Liver (tissue), 3 donors: Measurements from ENCODE around the gene TUBA1C.

Source experiments
- ATF3 ChIP-seq: IDR thresholded peaks from 2 replicates; pipeline ENCODE4 v1.6.1; 2016; ENCODE audit warnings: antibody characterized with exemption
- CTCF ChIP-seq: fragments of 150-350 bp; IDR thresholded peaks from 2 replicates; pipeline ENCODE4 v1.5.1; 2017; ENCODE audit warnings: improper control_type of control experiment, low read depth, low read length; ENCODE audit not compliant: missing input control
- FOXA1 ChIP-seq: IDR thresholded peaks from 2 replicates; pipeline ENCODE4 v1.6.1; 2016; ENCODE audit warnings: antibody characterized with exemption
- HNF4A ChIP-seq, 2 donors: conservative IDR thresholded peaks; 2 replicates each; pipeline ENCODE4 v1.6.1; 2016; ENCODE audit warnings: antibody characterized with exemption in 2 of 2, mild to moderate bottlenecking in 2 of 2
- JUND ChIP-seq, 2 donors: IDR thresholded peaks; 2 replicates each; pipeline ENCODE4 v1.6.1; 2016; ENCODE audit warnings: antibody characterized with exemption in 2 of 2
- MAX ChIP-seq: IDR thresholded peaks from 2 replicates; pipeline ENCODE4 v1.6.1; 2016; ENCODE audit warnings: antibody characterized with exemption
- RAD21 ChIP-seq, 2 donors: IDR thresholded peaks; 2 replicates each; pipeline ENCODE4 v1.6.1; 2016; ENCODE audit warnings: antibody characterized with exemption in 2 of 2, mild to moderate bottlenecking in 2 of 2
- REST ChIP-seq: IDR thresholded peaks from 2 replicates; pipeline ENCODE4 v1.6.1; 2016; ENCODE audit warnings: antibody characterized with exemption, mild to moderate bottlenecking
- RXRA ChIP-seq, 2 donors: IDR thresholded peaks; 2 replicates each; pipeline ENCODE4 v1.6.1; 2017 to 2018; ENCODE audit warnings: antibody characterized with exemption in 2 of 2, mild to moderate bottlenecking in 1 of 2
- SP1 ChIP-seq: IDR thresholded peaks from 2 replicates; pipeline ENCODE4 v1.6.1; 2018; ENCODE audit warnings: antibody characterized with exemption, mild to moderate bottlenecking
- TAF1 ChIP-seq: conservative IDR thresholded peaks from 2 replicates; pipeline ENCODE4 v1.6.1; 2016; ENCODE audit warnings: antibody characterized with exemption, mild to moderate bottlenecking
- YY1 ChIP-seq: IDR thresholded peaks from 2 replicates; pipeline ENCODE4 v1.6.1; 2016; ENCODE audit warnings: antibody characterized with exemption, mild to moderate bottlenecking
- ZBTB33 ChIP-seq: IDR thresholded peaks from 2 replicates; pipeline ENCODE4 v1.6.1; 2016; ENCODE audit warnings: antibody characterized with exemption
- donor health status: healthy.
- donor health status: healthy.

- TF ChIP-seq CTCF = no peak
- TF ChIP-seq ATF3 = no peak
- no peak for TF ChIP-seq HNF4A (conservative IDR thresholded peaks at IDR 0.05)
- TF ChIP-seq YY1 = no peak
- TF ChIP-seq REST = no peak
- TF ChIP-seq JUND (IDR thresholded peaks at IDR 0.05) = no peak
- TF ChIP-seq SP1 = no peak
- no peak for TF ChIP-seq RAD21 (IDR thresholded peaks at IDR 0.05)
- no peak for TF ChIP-seq TAF1
- no peak for TF ChIP-seq MAX
- TF ChIP-seq ZBTB33 = no peak
- no peak for TF ChIP-seq FOXA1
- no peak for TF ChIP-seq RXRA (IDR thresholded peaks at IDR 0.05)
Measured at GRCh38 chr12:49219417-49220026, 45.4 kb upstream of the TUBA1C start.
